Heart left ventricle (tissue), 13 donors: Measurements from ENCODE around the gene RTRAF.

Experiments used
- CTCF ChIP-seq, 12 donors: fragments of 200-600 bp; sonication (generic) in 4 of 12; IDR thresholded peaks; one replicate each; pipeline versions ENCODE4 v1.5.0 to v1.8.0; 2018 to 2022; ENCODE audit warnings: antibody characterized with exemption in 12 of 12, mild to moderate bottlenecking in 5 of 12
- POLR2A ChIP-seq, 2 donors: fragments of 450-650 bp; IDR thresholded peaks; one replicate each; pipeline ENCODE4 v1.6.1; 2017; ENCODE audit warnings: antibody characterized with exemption in 2 of 2, mild to moderate bottlenecking in 2 of 2, moderate library complexity in 2 of 2
- donor health status: ischemic (EF 13 %, LVEDD 7.1; RV severe dilation, severe dysfunction).
- donor health status: DM: no; HTN: yes; CAD: no.
- donor health status: DM: no; HTN: no; CAD: no.
- donor health status: ischemic (EF 25% LVEDD 6.9; RV normal size, moderate dysfunction).
- donor health status: ischemic (EF 25% LVEDD 5.7; RV mildly dilated, moderate dysfunction).
- donor health status: ischemic (EF 35%, LVEDD 5.7; RV mildly dilated, moderate dysfunction).
- donor health status: nonischemic (EF 11% LVEDD 7.7; RV severe dilation, severe dysfunction).
- donor health status: DM: yes; HTN: yes; CAD: no.
- donor health status: PGD.
- donor health status: ischemic (EF 29% LVEDD 5.4; RV normal size, mild dysfunction).
- donor health status: nonischemic (EF 23%, LVEDD 6.1; RV moderate dilation, normal function).

- no peak for TF ChIP-seq POLR2A (IDR thresholded peaks at IDR 0.05)
- no peak for TF ChIP-seq CTCF (IDR thresholded peaks at IDR 0.05)
Measured at GRCh38 chr14:52007211-52007610, 17.9 kb downstream of the RTRAF start.
